ENCODE measurements around the gene CCDC89.

The CCDC89 gene

DNA sequence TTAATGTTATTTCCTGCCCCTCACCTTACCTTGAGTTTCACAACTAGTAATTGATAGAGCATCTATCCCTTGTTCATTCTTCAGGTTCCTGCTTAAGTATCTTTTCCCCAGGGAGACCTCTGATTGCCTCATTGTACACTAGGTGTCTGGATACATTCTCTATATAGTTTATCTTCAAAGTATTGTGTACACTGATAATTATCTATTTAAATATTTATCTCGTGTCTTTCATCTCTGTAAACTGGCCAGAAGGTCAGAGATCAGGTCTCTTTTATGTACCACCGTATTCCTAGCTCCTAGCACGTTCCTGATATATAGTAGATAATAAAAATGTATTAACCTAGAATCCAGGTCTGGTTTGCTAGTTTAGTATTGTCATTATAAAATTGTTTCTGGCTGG is 51.2 kb downstream of the CCDC89 start:
- no peak for DNase-seq
- Mint-ChIP-seq H3K27me3 (no peaks in the 10 kb centered on the region), H3K4me3 (no peak overlapping the region), H3K4me1 (peaks cover 14% of the 10 kb centered on the region), H3K27ac (no peak overlapping the region), H3K9me3 (no peaks in the 10 kb centered on the region)
- ATAC-seq, result no peak
